ENCODE results near the gene ATP6V0D1.

Gene ATP6V0D1

DNA sequence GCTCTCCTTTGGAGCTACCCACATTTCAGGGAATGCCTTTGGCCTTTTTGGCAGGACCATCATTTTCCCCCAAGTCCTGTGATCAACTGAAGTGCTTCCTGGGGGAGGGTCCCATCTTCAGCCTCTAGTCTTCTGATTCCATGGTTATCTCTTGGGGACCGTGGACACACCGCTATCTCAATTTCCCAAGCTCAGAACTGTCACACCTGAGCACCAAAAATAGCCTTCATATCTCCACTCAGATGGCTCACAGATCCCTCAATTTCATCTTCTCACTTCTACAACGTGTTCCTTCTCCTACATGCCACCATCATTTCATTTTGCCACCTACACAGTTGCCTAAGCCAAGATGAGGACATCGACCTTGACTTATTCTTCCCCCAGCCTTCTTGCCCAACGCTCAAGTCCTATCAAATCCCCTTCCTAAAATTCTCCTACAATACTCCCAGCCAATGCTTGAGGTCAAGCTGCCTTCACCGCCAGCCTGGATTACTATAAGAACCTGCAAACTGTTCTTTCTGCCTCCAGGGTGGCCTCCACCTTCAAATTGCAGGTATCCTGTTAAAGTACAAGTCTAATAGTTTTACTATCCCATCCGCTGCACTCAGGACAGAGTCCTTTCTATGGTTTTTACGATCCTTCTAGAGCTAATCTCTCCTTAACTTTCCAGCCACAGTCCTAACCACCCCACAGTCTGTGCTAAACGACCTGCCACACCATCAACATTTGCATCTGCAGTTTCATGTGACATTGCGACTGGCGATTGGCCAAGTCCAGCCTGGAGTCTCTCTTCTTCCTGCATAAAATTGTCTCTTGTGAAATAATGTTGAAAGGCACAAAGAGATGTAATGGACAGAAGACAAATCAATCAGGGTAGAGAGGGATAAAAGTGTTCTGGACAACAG, 6.2 kb downstream of the ATP6V0D1 start:
- H3K79me2 ChIP-seq (ENCODE audit: insufficient read depth, low read length): peaks cover 83% of the 10 kb centered on the region
- no peak overlapping the region for H3K27ac ChIP-seq (ENCODE audit: low read depth, low read length, poor library complexity, severe bottlenecking)
- no peak overlapping the region for H3K9ac ChIP-seq (ENCODE audit: low read length)

DNA sequence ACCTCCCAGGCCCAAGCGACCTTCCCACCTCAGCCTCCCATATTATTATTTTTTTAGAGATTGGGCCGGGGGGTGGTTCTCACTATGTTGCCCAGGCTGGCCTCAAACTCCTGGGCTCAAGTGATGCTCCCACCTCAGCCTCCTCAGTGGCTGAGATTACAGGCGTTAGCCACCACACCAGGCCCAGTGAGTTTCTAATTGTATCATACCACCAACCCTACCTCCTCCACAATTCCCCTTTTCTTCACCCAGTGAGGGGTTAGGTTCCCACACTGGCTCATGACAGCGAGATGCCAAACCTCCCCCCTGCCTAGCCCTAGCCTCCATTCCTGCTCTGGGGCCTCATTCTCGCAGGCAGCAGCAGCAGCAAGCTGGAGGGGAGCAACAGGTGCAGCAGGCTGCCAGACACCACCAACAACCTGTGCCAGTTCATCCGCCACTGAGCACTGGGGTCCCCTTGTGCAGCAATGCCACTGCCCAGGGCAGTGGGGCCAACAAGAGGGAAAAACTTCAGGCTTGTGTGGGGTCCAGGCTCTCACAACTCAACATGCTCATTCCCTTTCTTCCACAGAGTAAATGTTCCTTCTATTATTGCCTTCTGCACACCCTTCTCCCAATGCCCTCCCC, 9.1 kb downstream of the ATP6V0D1 start:
- TF ChIP-seq, protein P1, sequence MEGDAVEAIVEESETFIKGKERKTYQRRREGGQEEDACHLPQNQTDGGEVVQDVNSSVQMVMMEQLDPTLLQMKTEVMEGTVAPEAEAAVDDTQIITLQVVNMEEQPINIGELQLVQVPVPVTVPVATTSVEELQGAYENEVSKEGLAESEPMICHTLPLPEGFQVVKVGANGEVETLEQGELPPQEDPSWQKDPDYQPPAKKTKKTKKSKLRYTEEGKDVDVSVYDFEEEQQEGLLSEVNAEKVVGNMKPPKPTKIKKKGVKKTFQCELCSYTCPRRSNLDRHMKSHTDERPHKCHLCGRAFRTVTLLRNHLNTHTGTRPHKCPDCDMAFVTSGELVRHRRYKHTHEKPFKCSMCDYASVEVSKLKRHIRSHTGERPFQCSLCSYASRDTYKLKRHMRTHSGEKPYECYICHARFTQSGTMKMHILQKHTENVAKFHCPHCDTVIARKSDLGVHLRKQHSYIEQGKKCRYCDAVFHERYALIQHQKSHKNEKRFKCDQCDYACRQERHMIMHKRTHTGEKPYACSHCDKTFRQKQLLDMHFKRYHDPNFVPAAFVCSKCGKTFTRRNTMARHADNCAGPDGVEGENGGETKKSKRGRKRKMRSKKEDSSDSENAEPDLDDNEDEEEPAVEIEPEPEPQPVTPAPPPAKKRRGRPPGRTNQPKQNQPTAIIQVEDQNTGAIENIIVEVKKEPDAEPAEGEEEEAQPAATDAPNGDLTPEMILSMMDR (IDR thresholded peaks at IDR 0.05; ENCODE audit: low read length): no peak
- no peak for TF ChIP-seq EZH2 (IDR thresholded peaks at IDR 0.05; ENCODE audit: borderline replicate concordance, low read length)
- Histone ChIP-seq H3K9me3 (ENCODE audit: low read length) (no peaks in the 10 kb centered on the region), H3K9ac (ENCODE audit: low read length) (no peak overlapping the region), H3K27me3 (ENCODE audit: insufficient read depth, low read length) (no peaks in the 10 kb centered on the region), H3K9me2 (ENCODE audit: low read depth, low read length) (no peaks in the 10 kb centered on the region), H4K20me1 (ENCODE audit: insufficient read depth, low read length) (no peaks in the 10 kb centered on the region), H3K4me1 (ENCODE audit: insufficient read depth, low read length, severe bottlenecking) (peaks cover 9% of the 10 kb centered on the region), H2AFZ (ENCODE audit: low read length) (no peak overlapping the region), H3F3A (ENCODE audit: insufficient read depth, low read length) (no peaks in the 10 kb centered on the region), H3K4me2 (ENCODE audit: low read length) (no peak overlapping the region), H3K36me3 (ENCODE audit: insufficient read depth, low read length) (peaks cover 3% of the 10 kb centered on the region; the same call in 1 of the 2 replicates), H3K27ac (ENCODE audit: low read depth, low read length, poor library complexity, severe bottlenecking) (no peak overlapping the region), H3K4me3 (ENCODE audit: low read depth, low read length, poor library complexity, severe bottlenecking) (no peak overlapping the region), H3K79me2 (ENCODE audit: insufficient read depth, low read length) (peaks cover 65% of the 10 kb centered on the region)

More for the DNA sequence above, 6.2 kb downstream of the ATP6V0D1 start:
- Histone ChIP-seq H3K4me3 (ENCODE audit: low read depth, low read length, poor library complexity, severe bottlenecking) (no peak overlapping the region), H3K4me1 (ENCODE audit: insufficient read depth, low read length, severe bottlenecking) (peaks cover 19% of the 10 kb centered on the region), H3K27me3 (ENCODE audit: insufficient read depth, low read length) (no peaks in the 10 kb centered on the region), H3F3A (ENCODE audit: insufficient read depth, low read length) (no peaks in the 10 kb centered on the region), H3K9me3 (ENCODE audit: low read length) (no peaks in the 10 kb centered on the region), H2AFZ (ENCODE audit: low read length) (no peak overlapping the region), H3K36me3 (ENCODE audit: insufficient read depth, low read length) (peaks cover 7% of the 10 kb centered on the region; the same call in 1 of the 2 replicates), H4K20me1 (ENCODE audit: insufficient read depth, low read length) (no peaks in the 10 kb centered on the region), H3K4me2 (ENCODE audit: low read length) (no peak overlapping the region), H3K9me2 (ENCODE audit: low read depth, low read length) (no peaks in the 10 kb centered on the region)
- no peak for TF ChIP-seq EZH2 (IDR thresholded peaks at IDR 0.05; ENCODE audit: borderline replicate concordance, low read length)
- TF ChIP-seq, protein P1 (IDR thresholded peaks at IDR 0.05; ENCODE audit: low read length): no peak

DNA sequence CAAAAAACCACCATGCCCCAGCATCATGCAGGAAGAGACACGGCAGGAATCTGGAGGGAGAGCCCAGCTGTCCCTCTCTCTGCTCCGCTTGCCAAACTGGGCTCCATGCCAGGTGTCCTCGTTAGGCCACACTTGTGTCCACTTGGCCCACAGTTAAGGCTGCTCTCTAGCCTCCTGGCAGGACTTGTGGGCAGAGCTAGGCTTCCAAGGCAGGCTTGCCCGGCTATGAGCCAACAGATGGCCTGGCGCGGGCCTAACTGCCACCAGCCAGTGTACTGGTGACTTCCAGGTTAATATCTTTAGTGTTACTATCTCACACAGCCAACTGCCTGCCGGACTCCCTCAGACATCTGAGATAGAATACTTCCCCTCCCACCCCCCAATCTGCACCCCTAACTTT, 10.6 kb downstream of the ATP6V0D1 start:
- Histone ChIP-seq H3K4me3 (ENCODE audit: low read depth, low read length, poor library complexity, severe bottlenecking) (no peak overlapping the region), H3F3A (ENCODE audit: insufficient read depth, low read length) (no peaks in the 10 kb centered on the region), H2AFZ (ENCODE audit: low read length) (no peak overlapping the region), H3K27me3 (ENCODE audit: insufficient read depth, low read length) (no peaks in the 10 kb centered on the region), H3K79me2 (ENCODE audit: insufficient read depth, low read length) (peaks cover 55% of the 10 kb centered on the region), H3K9me3 (ENCODE audit: low read length) (no peaks in the 10 kb centered on the region), H3K27ac (ENCODE audit: low read depth, low read length, poor library complexity, severe bottlenecking) (no peak overlapping the region), H3K4me2 (ENCODE audit: low read length) (no peak overlapping the region), H3K4me1 (ENCODE audit: insufficient read depth, low read length, severe bottlenecking) (peaks cover 8% of the 10 kb centered on the region), H3K9me2 (ENCODE audit: low read depth, low read length) (no peaks in the 10 kb centered on the region), H3K9ac (ENCODE audit: low read length) (no peak overlapping the region), H4K20me1 (ENCODE audit: insufficient read depth, low read length) (no peaks in the 10 kb centered on the region), H3K36me3 (ENCODE audit: insufficient read depth, low read length) (peaks cover 2% of the 10 kb centered on the region; the same call in 1 of the 2 replicates)
- no peak for TF ChIP-seq EZH2 (IDR thresholded peaks at IDR 0.05; ENCODE audit: borderline replicate concordance, low read length)
- TF ChIP-seq, protein P1 (IDR thresholded peaks at IDR 0.05; ENCODE audit: low read length): no peak
